Left hindlimb (tissue), 1 donor: ENCODE results near the gene ATG4D.
A peak's percentile ranks its signal among the peaks of the same experiment; 100 is the strongest.

Experiments used
- DNase-seq: peaks from one replicate; pipeline ENCODE4 v3.0.0-alpha.2; 2018

The ATG4D gene

GRCh38 chr19:10582091-10582490, 38.4 kb downstream of the ATG4D start:
- DNase-seq, result no peak

GRCh38 chr19:10583036-10583776, 39.5 kb downstream of the ATG4D start:
- DNase-seq, result no peak

GRCh38 chr19:10586396-10586795, 42.7 kb downstream of the ATG4D start:
- no peak for DNase-seq

GRCh38 chr19:10587022-10587838, 43.5 kb downstream of the ATG4D start, which contains the start of gene AP1M2:
Gene AP1M2, minus strand, starts transcription at chr19:10587312. Its CDS starts 81 bp downstream, at chr19:10587231.
- no peak for DNase-seq

- no peak for DNase-seq
Measured at GRCh38 chr19:10587839-10588150, 44.1 kb downstream of the ATG4D start.

- DNase-seq, result no peak
Measured at GRCh38 chr19:10593148-10593547, 49.4 kb downstream of the ATG4D start.

GRCh38 chr19:10593820-10594637, 50.3 kb downstream of the ATG4D start:
- peak; percentile 57 for DNase-seq

- no peak for DNase-seq
Measured at GRCh38 chr19:10600149-10600548, 56.4 kb downstream of the ATG4D start.

- no peak for DNase-seq
Measured at GRCh38 chr19:10601999-10602329, 58.3 kb downstream of the ATG4D start.

GRCh38 chr19:10602330-10603083, 58.8 kb downstream of the ATG4D start:
- peak; percentile 86 for DNase-seq
